ENCODE measurements around the gene CALN1.
A peak's percentile ranks its signal among the peaks of the same experiment; 100 is the strongest.

Gene CALN1

DNA sequence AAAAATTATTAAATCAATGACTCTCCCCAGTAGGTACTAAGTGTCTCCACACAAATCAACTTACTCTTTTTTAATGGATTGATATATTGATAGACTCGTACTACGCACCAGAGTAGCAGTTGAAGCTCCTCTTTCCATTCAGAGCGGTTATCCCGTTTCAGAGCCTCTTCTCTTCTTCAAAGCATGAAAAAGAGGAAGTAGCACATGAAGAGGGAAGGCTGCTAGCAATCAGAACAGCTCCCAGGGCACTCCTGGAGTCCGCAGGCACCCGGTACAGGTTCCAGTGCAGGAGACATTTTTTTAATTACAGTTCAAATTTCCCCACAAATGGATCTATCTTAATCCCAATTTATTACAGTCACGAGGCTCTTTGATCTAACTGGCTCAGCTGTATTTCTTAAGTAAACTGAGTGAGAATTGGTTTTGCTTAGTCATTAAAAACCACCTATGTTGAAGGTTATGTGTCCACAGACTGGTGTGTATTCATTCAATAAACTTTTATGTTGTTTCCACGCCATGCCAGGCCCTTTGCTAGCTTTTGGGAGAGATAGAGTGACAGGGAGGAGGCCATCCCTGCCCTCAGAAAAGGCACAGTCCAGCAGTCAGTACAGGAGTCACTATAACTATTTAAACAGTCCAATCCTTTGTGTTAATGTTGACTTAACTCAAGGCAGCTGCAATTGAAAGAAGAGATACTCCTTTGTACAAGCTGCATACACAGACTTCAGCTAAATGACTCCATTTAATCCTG is 32.1 kb upstream of the CALN1 start:
- TF ChIP-seq, protein P1, sequence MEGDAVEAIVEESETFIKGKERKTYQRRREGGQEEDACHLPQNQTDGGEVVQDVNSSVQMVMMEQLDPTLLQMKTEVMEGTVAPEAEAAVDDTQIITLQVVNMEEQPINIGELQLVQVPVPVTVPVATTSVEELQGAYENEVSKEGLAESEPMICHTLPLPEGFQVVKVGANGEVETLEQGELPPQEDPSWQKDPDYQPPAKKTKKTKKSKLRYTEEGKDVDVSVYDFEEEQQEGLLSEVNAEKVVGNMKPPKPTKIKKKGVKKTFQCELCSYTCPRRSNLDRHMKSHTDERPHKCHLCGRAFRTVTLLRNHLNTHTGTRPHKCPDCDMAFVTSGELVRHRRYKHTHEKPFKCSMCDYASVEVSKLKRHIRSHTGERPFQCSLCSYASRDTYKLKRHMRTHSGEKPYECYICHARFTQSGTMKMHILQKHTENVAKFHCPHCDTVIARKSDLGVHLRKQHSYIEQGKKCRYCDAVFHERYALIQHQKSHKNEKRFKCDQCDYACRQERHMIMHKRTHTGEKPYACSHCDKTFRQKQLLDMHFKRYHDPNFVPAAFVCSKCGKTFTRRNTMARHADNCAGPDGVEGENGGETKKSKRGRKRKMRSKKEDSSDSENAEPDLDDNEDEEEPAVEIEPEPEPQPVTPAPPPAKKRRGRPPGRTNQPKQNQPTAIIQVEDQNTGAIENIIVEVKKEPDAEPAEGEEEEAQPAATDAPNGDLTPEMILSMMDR (IDR thresholded peaks at IDR 0.05; ENCODE audit: insufficient read depth, low read depth, low read length, missing control alignments) = no peak
- no peak overlapping the region for H3K4me3 ChIP-seq (ENCODE audit: low read length)
- no peak for DNase-seq (ENCODE audit: low read depth)

DNA sequence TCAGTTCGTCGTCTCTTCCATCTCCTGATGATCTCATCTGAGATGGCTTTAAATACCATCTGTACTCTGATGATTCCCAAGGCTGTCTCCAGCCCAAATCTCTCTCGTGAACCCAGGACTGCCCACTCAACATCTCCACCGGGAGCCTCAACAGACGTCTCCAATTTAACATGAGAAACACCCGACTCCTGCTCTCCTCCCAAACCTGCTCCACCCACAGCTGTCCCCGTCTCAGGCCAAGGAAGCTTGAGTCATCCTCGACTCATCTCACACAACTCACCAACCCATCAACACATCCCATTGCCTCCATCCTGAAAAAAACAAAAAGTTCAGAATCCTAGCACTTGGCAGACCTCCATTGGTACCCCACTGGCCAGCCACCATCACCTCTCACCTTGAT is 29.7 kb upstream of the CALN1 start:
- DNase-seq (ENCODE audit: low read depth) = peak; percentile 5
- no peak overlapping the region for H3K4me3 ChIP-seq (ENCODE audit: low read length)
- TF ChIP-seq, protein P1 (IDR thresholded peaks at IDR 0.05; ENCODE audit: insufficient read depth, low read depth, low read length, missing control alignments) = no peak

GRCh38 chr7:72438491-72438890 is 26.4 kb upstream of the CALN1 start:
- H3K4me3 ChIP-seq (ENCODE audit: low read length) = no peak overlapping the region
- DNase-seq (ENCODE audit: low read depth) = no peak
- TF ChIP-seq, protein P1 (IDR thresholded peaks at IDR 0.05; ENCODE audit: insufficient read depth, low read depth, low read length, missing control alignments) = no peak

DNA sequence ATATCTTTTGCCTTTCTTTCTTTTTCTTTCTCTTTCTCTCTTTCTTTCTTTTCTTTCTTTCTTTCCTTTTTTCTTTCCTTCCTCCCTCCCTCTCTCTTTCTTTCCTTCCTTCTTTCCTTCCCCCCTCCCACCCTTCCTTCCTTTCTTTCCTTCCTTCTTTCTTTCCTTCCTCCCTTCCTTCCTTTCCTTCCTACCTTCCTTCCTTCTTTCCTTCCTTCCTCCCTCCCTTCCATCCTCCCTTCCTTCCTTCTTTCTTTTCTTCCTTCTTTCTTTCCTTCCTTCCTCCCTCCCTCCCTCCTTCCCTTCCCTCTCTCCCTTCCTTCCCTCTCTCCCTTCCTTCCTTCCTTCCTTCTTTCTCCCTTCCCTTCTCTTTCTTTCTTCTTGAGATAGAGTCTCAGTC is 25.5 kb upstream of the CALN1 start:
- no peak for DNase-seq (ENCODE audit: low read depth)
- no peak overlapping the region for H3K4me3 ChIP-seq (ENCODE audit: low read length)
- TF ChIP-seq, protein P1 (IDR thresholded peaks at IDR 0.05; ENCODE audit: insufficient read depth, low read depth, low read length, missing control alignments) = no peak

DNA sequence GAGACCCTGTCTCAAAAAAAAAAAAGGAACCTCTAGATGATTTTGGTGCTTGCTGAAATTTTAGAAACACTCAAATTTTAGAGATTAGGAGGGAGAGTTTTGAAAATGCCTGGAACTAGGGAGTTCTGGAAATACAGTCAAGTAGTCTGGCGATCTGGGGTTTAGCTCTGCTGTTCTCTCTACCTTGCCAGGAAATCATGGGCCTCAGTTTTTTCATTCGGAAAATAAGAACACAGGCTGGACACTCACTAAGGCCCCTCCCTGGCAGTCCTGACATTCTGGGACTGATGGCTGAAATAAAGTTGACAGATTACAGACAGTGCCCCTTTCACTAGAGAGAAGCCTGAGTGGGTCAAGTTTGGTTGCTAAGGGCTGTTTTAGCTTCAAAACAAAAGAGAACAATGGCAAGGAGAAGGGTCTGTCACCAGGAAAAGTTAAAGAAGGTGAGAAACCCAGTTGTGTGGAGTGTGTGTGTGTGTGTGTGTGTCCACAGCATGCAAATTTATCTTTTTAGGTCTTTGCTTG is 25.0 kb upstream of the CALN1 start:
- DNase-seq (ENCODE audit: low read depth) = no peak
- TF ChIP-seq, protein P1 (IDR thresholded peaks at IDR 0.05; ENCODE audit: insufficient read depth, low read depth, low read length, missing control alignments) = no peak
- no peak overlapping the region for H3K4me3 ChIP-seq (ENCODE audit: low read length)

DNA sequence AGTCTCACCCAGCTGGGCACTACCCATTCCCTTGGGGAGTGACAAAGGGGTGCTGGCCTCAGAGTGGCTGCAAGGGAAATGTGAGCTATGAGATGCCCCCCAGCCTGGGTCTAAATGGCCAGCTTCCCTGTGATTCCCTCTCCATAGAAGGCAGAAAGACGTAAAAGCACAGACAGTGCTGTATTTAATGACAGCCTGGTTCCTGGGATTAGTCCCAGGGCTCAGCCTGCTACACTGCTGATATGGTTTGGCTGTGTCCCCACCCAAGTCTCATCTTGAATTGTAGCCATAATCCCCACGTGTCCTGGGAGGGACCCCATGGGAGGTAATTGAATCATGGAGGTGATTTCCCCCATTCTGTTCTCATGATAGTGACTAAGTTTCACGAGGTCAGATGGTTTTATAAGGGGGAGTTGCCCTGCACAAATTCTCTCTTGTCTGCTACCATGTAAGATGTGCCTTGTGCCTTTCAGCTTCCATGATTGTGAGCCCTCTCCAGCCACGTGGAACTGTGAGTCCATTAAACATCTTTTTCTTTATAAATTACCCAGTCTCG is 23.9 kb upstream of the CALN1 start:
- no peak for DNase-seq (ENCODE audit: low read depth)
- H3K4me3 ChIP-seq (ENCODE audit: low read length) = no peak overlapping the region
- TF ChIP-seq, protein P1 (IDR thresholded peaks at IDR 0.05; ENCODE audit: insufficient read depth, low read depth, low read length, missing control alignments) = no peak
